Osteoblast (primary cell): ENCODE results near the gene NACC2. TPM values are rescaled to one million over a fixed set of nuclear protein-coding genes. Genes with fewer than 3 reads are reported as not detected.

Source experiments
- DNase-seq: peaks from one replicate; pipeline ENCODE4 v3.0.0; 2011; ENCODE audit warnings: low spot score, mixed read lengths; ENCODE audit not compliant: insufficient read length; ENCODE audit errors: missing footprints
- H2AFZ ChIP-seq: 2 replicates; pipeline ENCODE4 v1.6.0; 2011; ENCODE audit warnings: mild to moderate bottlenecking, low read length
- H3K27ac ChIP-seq: 2 replicates; pipeline ENCODE4 v1.5.1; 2011; ENCODE audit warnings: mild to moderate bottlenecking, low read depth, low read length, moderate library complexity
- H3K27me3 ChIP-seq: 2 replicates; pipeline ENCODE4 v1.6.0; 2012; ENCODE audit warnings: mild to moderate bottlenecking, control low read depth, inconsistent platforms, low read length, moderate library complexity; ENCODE audit not compliant: insufficient read depth
- H3K36me3 ChIP-seq: 2 replicates; pipeline ENCODE4 v1.5.1; 2011; ENCODE audit warnings: mild to moderate bottlenecking, low read length, control low read depth, moderate library complexity; ENCODE audit not compliant: insufficient read depth
- H3K4me1 ChIP-seq: 2 replicates; pipeline ENCODE4 v1.5.1; 2011; ENCODE audit warnings: mild to moderate bottlenecking, low read length, control low read depth, moderate library complexity; ENCODE audit not compliant: insufficient read depth
- H3K4me2 ChIP-seq: 2 replicates; pipeline ENCODE4 v1.6.0; 2011; ENCODE audit warnings: mild to moderate bottlenecking, low read length; ENCODE audit not compliant: insufficient read depth
- H3K4me3 ChIP-seq: fragments of 200-600 bp; sonication (generic); 3 replicates; pipeline ENCODE4 v1.5.1; 2012; ENCODE audit warnings: mild to moderate bottlenecking, low read length, inconsistent platforms; ENCODE audit not compliant: insufficient read depth
- H3K79me2 ChIP-seq: 2 replicates; pipeline ENCODE4 v1.6.0; 2012; ENCODE audit warnings: mild to moderate bottlenecking, low read length, control low read depth, inconsistent platforms; ENCODE audit not compliant: insufficient read depth
- H3K9me3 ChIP-seq: 2 replicates; pipeline ENCODE4 v1.5.1; 2011; ENCODE audit warnings: low read depth, low read length, control low read depth
- H4K20me1 ChIP-seq: 2 replicates; pipeline ENCODE4 v1.6.0; 2012; ENCODE audit warnings: mild to moderate bottlenecking, low read length, control low read depth; ENCODE audit not compliant: insufficient read depth
- total RNA-seq: library from RNA; depleted of rRNA; stranded (reverse); fragments of >200 nt; gene quantifications from 2 replicates; pipeline ENCODE4 v1.2.3, GENCODE V29; 2012
- TF ChIP-seq, protein P1 (sequence below): IDR thresholded peaks from 2 replicates; pipeline ENCODE4 v1.5.1; 2011; ENCODE audit warnings: mild to moderate bottlenecking, low read depth, low read length, moderate library complexity; ENCODE audit errors: extremely low read depth

The NACC2 gene
- total RNA-seq, 1 donor: 32.9 TPM

DNA sequence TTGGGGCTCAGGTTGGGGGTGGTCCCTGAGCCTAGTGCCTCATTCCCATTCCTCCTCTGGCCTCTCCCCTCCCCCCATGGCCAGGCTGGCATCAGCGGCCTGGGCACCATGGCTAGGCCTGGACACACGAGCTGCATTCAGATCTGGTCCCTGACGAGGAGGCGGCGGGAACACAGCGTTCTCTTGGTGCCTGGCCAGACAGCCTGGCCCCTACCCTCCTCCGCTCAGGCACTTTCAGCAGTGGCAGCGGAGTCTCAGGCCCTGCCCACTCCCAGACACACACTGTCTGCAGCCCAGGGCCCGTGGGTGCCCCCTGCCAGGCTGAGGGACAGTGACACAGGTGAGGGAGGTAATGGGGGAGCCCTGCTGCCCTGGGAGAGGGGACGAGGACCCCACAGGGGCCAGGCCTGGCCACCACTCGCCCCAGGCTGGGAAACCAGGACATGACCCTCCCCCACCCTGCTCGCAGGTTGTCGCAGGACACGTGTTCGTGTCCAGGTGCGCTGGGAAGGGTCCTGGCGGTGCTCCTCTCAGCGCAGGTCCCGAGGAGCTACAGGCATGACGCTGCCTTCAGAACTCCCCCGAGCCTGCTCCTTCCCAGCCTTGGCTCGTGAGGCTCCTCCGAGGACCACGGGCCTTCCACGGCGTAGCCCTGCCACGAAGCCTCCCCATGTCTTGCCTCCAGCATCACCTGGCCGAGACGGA is 114.0 kb downstream of the NACC2 start:
- no peak overlapping the region for H3K4me3 ChIP-seq
- H3K4me2 ChIP-seq: no peak overlapping the region
- no peak overlapping the region for H2AFZ ChIP-seq
- no peaks in the 10 kb centered on the region for H3K36me3 ChIP-seq
- peaks cover 12% of the 10 kb centered on the region for H3K27me3 ChIP-seq
- peaks cover 2% of the 10 kb centered on the region for H3K4me1 ChIP-seq
- TF ChIP-seq, protein P1, sequence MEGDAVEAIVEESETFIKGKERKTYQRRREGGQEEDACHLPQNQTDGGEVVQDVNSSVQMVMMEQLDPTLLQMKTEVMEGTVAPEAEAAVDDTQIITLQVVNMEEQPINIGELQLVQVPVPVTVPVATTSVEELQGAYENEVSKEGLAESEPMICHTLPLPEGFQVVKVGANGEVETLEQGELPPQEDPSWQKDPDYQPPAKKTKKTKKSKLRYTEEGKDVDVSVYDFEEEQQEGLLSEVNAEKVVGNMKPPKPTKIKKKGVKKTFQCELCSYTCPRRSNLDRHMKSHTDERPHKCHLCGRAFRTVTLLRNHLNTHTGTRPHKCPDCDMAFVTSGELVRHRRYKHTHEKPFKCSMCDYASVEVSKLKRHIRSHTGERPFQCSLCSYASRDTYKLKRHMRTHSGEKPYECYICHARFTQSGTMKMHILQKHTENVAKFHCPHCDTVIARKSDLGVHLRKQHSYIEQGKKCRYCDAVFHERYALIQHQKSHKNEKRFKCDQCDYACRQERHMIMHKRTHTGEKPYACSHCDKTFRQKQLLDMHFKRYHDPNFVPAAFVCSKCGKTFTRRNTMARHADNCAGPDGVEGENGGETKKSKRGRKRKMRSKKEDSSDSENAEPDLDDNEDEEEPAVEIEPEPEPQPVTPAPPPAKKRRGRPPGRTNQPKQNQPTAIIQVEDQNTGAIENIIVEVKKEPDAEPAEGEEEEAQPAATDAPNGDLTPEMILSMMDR: no peak
- H3K79me2 ChIP-seq: no peaks in the 10 kb centered on the region
- H3K27ac ChIP-seq: no peak overlapping the region
- H4K20me1 ChIP-seq: no peaks in the 10 kb centered on the region
- no peaks in the 10 kb centered on the region for H3K9me3 ChIP-seq
- no peak for DNase-seq

DNA sequence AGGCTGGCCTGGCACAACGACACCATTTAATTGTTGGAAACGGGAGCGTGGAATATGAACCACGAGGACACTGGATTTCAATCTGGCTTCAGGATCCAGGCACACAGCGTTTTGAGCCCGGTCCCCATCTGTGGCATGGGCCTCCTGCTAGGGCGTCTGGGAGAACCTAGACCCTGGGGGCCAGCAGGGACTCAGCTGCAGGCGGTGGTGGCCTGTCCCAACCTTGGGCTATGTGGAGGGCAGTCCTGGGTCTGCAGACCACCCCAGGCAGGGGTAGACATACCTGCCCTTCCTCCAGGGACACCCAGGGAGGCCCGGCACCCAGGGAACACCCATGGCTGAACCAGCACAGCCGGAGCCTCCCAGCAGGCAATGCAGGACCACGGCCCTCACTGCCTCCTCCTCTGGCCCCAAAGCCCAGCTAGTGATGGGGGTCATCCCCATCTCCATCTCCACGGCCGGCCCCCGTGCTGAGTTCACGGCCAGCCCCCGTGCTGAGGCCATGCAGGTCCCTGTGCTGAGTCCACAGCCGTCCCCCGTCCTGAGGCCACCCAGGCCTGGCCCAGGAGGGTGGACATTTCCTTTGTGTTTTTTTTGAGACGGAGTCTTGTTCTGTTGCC is 115.4 kb downstream of the NACC2 start:
- H3K36me3 ChIP-seq: no peaks in the 10 kb centered on the region
- H4K20me1 ChIP-seq: no peaks in the 10 kb centered on the region

DNA sequence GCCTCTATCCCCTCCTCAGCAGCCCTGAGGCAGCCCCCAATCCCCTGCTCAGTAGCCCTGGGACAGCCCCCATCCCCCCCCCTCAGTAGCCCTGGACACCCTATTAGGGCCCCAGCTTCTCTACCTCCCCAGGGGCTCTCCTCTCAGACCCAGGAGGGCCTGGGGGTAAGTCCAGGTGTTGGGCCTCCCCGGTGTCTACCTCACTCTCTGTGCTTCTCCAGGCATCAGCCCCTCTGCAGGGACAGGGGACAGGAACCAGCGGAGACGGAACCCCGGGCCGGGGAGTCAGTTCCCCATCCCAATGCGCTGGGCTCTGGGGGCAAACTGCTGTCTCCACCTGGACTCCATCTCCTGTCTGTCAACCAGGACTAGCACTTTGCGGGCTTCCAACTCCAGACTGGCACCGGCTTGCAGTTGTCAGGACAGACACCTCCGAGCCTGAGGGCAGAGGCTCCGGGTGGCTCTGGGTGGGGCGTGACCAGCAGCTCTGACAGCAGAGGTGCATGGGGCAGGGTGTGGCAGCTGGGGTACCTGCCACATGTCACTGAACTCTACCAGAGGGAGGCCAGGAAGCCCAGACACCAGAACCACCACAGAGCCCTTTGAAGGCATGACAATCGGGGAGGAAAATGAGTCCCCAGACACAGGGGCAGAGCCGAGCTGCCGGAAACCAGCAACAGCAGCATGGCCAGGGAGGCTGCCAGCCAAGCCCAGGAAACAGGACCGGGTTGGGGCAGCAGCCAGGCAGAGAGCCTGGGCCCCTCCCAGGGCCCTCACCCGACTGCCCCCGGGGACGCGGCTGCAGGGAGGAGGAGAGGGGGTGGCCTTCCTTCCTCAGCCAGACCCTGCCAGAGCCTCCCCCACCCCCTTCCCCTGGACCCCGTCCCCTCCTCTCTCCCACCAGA is 116.2 kb downstream of the NACC2 start:
- H3K4me2 ChIP-seq: no peak overlapping the region
- DNase-seq: no peak
- TF ChIP-seq, protein P1: no peak
- no peaks in the 10 kb centered on the region for H3K36me3 ChIP-seq
- H3K79me2 ChIP-seq: no peaks in the 10 kb centered on the region
- H3K27me3 ChIP-seq: peaks cover 5% of the 10 kb centered on the region
- H3K4me3 ChIP-seq: no peak overlapping the region
- no peaks in the 10 kb centered on the region for H4K20me1 ChIP-seq
- peaks cover 2% of the 10 kb centered on the region for H3K4me1 ChIP-seq
- H3K9me3 ChIP-seq: no peaks in the 10 kb centered on the region
- no peak overlapping the region for H2AFZ ChIP-seq
- H3K27ac ChIP-seq: no peak overlapping the region

More for the DNA sequence above, 115.4 kb downstream of the NACC2 start:
- Histone ChIP-seq H3K9me3 (no peaks in the 10 kb centered on the region), H3K4me2 (no peak overlapping the region), H2AFZ (no peak overlapping the region), H3K27ac (no peak overlapping the region), H3K79me2 (no peaks in the 10 kb centered on the region), H3K27me3 (peaks cover 9% of the 10 kb centered on the region), H3K4me1 (peaks cover 2% of the 10 kb centered on the region), H3K4me3 (no peak overlapping the region)
- DNase-seq: no peak
- TF ChIP-seq, protein P1: no peak

DNA sequence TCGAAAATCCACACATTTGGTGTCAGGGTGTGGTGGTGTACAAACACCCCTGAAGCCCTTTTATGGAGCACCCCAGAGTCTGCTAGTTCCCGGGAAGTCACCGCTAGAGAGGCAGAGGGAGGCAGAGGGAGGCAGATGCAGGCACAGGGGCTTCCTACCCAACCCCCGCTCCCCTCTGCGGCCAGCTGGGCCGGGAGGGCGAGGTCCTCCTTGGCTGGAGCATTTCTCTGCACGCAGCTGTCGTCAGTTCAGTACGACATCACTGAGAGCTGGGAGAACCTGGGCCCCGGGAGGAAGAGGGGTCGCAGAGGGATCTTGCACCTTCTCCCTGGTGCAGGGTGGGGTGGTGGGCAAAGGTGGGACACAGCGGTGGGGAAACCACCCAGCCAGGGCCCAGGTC is 118.1 kb downstream of the NACC2 start:
- Histone ChIP-seq H4K20me1 (no peaks in the 10 kb centered on the region), H3K4me2 (no peak overlapping the region), H3K9me3 (no peaks in the 10 kb centered on the region), H3K79me2 (no peaks in the 10 kb centered on the region), H3K27ac (no peak overlapping the region), H3K36me3 (no peaks in the 10 kb centered on the region), H3K4me1 (peaks cover 2% of the 10 kb centered on the region), H3K27me3 (peaks cover 3% of the 10 kb centered on the region), H3K4me3 (no peak overlapping the region), H2AFZ (no peak overlapping the region)
- DNase-seq: no peak
- TF ChIP-seq, protein P1: no peak
